ENCODE measurements around the gene CYP4X1.

DNA sequence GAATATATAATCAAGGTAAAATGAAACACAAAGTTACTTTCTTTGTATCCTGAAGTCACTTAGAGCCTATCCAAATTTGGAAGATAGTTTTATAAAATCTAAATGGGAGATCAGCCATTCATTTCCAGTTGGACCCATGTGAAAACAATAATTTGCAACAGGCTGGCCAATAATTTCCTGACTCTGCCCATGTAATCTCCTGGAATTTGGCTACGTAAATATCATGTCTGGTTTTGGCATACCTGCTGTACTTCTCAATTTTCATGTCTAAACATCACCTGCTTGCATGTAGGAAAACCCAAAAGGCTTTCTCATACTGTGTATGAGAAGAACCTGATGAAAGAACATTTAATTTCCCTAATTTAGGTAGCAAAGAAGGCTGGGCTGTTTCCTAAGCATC lies 35.9 kb downstream of the CYP4X1 start:
- TF ChIP-seq CTCF (IDR thresholded peaks at IDR 0.05) (no peak), YY1 (IDR thresholded peaks at IDR 0.05; ENCODE audit: low read depth) (no peak), ZBTB33 (IDR thresholded peaks at IDR 0.05; ENCODE audit: borderline replicate concordance, low read depth) (no peak), RAD21 (IDR thresholded peaks at IDR 0.05; ENCODE audit: low read length) (no peak), FOXM1 (IDR thresholded peaks at IDR 0.05; ENCODE audit: low read depth) (no peak), USF1 (IDR thresholded peaks at IDR 0.05; ENCODE audit: borderline replicate concordance, low read depth) (no peak), EP300 (IDR thresholded peaks at IDR 0.05; ENCODE audit: borderline replicate concordance in 1 of 2, low read depth in 1 of 2, low read length in 1 of 2) (no peak), EZH2phosphoT487 (IDR thresholded peaks at IDR 0.05; ENCODE audit: borderline replicate concordance, low read depth) (no peak), REST (IDR thresholded peaks at IDR 0.05; ENCODE audit: low read depth, low read length) (no peak), SIN3A (IDR thresholded peaks at IDR 0.05; ENCODE audit: borderline replicate concordance, low read depth, low read length) (no peak), TAF1 (IDR thresholded peaks at IDR 0.05; ENCODE audit: borderline replicate concordance, low read depth, low read length) (no peak)
- TF ChIP-seq, protein P1, sequence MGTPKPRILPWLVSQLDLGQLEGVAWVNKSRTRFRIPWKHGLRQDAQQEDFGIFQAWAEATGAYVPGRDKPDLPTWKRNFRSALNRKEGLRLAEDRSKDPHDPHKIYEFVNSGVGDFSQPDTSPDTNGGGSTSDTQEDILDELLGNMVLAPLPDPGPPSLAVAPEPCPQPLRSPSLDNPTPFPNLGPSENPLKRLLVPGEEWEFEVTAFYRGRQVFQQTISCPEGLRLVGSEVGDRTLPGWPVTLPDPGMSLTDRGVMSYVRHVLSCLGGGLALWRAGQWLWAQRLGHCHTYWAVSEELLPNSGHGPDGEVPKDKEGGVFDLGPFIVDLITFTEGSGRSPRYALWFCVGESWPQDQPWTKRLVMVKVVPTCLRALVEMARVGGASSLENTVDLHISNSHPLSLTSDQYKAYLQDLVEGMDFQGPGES (IDR thresholded peaks at IDR 0.05; ENCODE audit: low read depth, low read length): no peak
- TF ChIP-seq, protein P2, sequence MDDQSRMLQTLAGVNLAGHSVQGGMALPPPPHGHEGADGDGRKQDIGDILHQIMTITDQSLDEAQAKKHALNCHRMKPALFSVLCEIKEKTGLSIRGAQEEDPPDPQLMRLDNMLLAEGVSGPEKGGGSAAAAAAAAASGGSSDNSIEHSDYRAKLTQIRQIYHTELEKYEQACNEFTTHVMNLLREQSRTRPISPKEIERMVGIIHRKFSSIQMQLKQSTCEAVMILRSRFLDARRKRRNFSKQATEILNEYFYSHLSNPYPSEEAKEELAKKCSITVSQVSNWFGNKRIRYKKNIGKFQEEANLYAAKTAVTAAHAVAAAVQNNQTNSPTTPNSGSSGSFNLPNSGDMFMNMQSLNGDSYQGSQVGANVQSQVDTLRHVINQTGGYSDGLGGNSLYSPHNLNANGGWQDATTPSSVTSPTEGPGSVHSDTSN (IDR thresholded peaks at IDR 0.05): no peak
